VCaP (cell line): ENCODE data around the gene DHRS1.

Experiments
- H3K27ac ChIP-seq: fragments of 450-650 bp; 2 replicates; pipeline ENCODE4 v1.5.1; 2017
- TF ChIP-seq, protein P1 (sequence below): fragments of 450-650 bp; conservative IDR thresholded peaks from 2 replicates; pipeline ENCODE4 v1.5.1; 2017; ENCODE audit warnings: mild to moderate bottlenecking, moderate library complexity

The DHRS1 gene

DNA sequence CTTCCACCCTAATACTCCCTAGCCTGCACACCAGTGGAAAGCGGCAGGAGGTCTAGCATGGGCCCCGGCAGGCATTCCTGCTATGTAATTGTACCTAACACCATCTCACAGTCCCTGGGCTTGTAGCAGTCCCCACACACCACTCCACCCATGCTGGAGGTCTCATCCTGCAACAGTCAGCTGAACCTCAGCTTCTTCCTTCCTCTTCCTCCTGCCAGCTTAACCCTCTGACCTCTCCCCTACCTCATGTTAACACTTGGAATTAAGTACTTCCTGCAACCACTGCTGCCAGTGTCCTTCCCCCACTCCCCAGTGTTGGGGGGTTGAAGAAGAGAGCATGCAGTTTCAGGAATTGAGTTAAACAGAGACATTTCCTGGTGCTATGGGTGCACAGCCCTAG, 27.7 kb upstream of the DHRS1 start:
- H3K27ac ChIP-seq = no peak overlapping the region
- TF ChIP-seq, protein P1, sequence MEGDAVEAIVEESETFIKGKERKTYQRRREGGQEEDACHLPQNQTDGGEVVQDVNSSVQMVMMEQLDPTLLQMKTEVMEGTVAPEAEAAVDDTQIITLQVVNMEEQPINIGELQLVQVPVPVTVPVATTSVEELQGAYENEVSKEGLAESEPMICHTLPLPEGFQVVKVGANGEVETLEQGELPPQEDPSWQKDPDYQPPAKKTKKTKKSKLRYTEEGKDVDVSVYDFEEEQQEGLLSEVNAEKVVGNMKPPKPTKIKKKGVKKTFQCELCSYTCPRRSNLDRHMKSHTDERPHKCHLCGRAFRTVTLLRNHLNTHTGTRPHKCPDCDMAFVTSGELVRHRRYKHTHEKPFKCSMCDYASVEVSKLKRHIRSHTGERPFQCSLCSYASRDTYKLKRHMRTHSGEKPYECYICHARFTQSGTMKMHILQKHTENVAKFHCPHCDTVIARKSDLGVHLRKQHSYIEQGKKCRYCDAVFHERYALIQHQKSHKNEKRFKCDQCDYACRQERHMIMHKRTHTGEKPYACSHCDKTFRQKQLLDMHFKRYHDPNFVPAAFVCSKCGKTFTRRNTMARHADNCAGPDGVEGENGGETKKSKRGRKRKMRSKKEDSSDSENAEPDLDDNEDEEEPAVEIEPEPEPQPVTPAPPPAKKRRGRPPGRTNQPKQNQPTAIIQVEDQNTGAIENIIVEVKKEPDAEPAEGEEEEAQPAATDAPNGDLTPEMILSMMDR = no peak

DNA sequence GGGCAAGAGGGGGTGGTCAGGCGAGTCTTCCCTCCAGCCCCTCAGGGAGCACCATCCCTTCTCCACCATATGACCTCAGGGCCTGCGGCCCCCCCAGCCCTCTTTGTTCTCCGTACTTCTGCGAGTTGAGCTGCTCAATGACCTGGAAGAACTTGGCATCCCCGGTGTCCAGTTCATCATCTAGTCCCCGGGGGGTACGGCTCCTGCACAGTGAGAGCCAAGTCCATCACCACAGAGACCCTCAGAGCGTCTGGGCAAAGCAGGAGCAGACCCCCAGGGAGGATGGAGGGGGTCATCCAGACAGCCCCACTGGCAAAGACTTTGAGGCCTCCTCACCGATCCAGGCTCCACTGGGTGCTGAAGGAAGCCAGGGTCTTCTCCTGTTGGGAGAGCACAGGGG, 26.4 kb upstream of the DHRS1 start:
- TF ChIP-seq, protein P1 = no peak
- H3K27ac ChIP-seq = no peak overlapping the region

DNA sequence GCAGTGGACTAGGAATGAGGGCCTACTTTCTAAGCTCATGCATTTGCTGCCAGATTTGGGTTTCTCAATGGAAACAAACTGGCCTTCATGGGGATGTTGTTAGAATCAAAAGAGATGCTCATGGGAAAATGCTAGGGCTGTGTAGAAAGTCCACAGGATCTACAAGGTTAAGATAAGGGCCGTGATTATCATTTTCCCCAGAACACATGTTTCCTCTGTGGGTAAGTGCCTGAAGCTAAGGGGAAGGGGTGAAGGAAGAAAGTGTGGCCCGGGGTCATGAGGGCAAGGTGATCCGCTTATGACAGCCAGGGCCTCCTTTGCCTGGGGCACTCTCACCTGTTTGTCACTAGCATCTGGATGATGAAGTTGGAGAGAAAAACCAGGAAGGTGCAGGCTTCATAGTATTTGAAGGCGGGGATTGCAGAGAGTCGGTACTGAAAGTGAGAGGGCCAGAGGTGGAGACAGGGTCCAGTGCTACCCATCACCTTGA, 25.5 kb upstream of the DHRS1 start:
- TF ChIP-seq, protein P1 = no peak
- H3K27ac ChIP-seq = no peak overlapping the region

DNA sequence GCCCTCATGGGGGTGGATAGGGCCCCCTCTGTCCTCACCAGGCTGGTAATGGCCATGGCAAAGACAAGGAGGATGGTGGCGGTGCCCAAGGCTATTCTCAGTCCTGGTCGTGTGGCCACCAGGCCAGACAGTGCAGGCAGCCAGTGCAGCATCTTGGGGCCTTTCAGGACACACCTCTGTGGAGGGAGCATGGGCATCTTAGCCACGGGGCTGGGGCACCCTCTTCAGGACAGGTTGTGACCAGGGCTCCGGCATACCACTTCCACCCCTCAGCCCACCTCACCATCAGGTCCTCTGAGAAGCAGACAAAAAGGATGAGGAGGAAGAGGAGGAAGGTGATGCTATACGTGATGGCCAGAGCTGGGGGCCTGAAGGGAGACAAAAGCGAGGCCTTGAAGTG, 24.4 kb upstream of the DHRS1 start:
- TF ChIP-seq, protein P1 = no peak

DNA sequence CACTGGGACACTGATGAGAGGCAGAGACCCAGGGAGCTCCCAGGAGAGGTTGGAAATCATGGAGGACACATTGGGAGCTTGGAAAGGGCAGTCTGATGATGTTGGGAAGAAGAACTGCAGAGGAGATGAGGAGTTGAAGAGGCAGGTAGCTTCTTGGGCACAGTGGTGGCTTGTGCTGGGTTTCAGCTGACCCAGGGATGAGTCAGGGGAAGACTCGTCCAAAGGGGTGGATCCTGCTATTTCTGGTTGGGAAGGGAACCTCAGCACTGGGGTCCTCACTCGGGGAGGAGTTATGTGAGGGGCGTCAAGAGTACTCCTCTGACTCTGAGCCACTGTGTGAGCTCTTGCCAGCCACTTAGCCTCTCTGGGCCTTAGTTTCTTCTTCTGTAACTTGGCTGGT, 23.8 kb upstream of the DHRS1 start:
- TF ChIP-seq, protein P1 = no peak
- H3K27ac ChIP-seq = no peak overlapping the region

More for the DNA sequence above, 24.4 kb upstream of the DHRS1 start:
- H3K27ac ChIP-seq = no peak overlapping the region

DNA sequence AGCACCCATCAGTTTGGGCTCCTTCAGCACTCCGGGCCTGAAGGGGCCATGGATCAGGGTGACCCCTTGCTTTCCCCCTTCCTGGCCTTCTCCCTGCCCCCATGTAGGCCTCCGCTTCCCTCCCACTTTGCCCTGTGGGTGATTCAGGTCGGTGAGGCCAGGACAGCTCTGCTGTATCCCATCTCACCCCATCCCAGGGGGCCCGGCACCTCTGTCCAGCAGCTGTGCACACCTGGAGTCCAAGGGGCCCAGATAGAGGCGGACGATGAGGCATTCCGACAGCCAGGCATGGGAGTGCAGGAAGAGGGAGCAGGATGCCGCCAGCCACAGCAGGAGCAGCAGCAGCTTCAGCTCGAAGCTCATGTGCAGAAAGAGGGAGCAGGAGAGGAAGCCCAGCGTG, 23.1 kb upstream of the DHRS1 start:
- TF ChIP-seq, protein P1 = no peak
- H3K27ac ChIP-seq = no peak overlapping the region

DNA sequence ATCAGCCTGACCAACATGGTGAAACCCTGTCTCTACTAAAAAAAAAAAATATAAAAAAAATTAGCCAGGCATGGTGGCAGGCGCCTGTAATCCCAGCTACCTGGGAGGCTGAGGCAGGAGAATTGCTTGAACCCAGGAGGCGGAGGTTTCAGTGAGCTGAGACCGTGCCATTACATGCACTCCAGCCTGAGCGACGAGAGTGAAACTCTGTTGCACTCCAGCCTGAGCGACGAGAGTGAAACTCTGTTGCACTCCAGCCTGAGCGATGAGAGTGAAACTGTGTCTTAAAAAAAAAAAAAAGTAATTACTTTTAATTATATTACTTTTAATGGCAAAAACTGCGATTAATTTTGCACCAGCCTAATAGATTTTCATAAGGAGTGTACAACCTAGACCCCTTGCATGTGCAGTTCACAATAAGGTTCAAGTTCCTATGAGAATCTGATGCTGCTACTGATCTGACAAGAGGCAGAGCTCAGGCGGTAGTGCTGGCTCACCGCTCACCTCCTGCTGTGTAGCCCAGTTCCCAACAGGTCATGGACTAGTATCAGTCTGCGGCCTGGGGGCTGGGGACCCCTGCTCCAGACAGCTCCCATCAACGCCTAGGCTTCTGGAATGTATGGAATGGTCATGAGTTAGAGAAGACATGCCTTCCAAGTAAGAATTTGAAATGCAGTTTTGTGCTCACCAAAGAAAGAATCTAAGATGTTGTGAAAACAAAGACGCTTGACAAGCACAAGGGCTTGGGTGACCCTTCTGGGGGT, 21.8 kb upstream of the DHRS1 start:
- TF ChIP-seq, protein P1 = no peak

More for the DNA sequence above, 21.8 kb upstream of the DHRS1 start:
- H3K27ac ChIP-seq = no peak overlapping the region
